ENCODE results near the gene ALDOA. TPM values are rescaled to one million over a fixed set of nuclear protein-coding genes. Genes with fewer than 3 reads are reported as not detected.

ALDOA gene
- total and polyA plus RNA-seq, 2 experiments from 2014 or later, result 397 to 882 TPM

DNA sequence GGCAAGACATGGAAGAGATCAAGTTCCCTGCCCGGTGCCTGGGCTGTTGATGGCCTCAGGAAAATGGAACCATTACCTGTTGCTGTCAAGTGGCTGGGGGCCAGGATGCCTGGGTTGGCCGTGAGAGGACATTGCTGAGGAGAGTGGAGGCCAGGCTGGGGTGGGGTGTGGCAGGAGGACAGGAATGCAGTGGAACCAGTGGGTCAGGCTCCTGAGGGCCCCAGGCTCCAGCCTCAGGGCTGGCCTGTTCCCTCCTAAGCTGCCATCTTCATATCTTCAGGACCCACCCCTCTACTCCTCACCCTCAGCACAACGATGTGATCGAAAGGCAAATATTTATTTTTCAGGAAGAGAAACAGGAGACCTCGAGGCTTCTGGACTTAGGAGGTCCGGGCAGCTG lies 38.9 kb downstream of the ALDOA start:
- H3K36me3 ChIP-seq (replicated peaks; ENCODE audit: insufficient read depth, low read depth), result no peaks in the 10 kb centered on the region
- H3K79me2 ChIP-seq, result peaks cover 74% of the 10 kb centered on the region
- H3K27me3 ChIP-seq, result no peaks in the 10 kb centered on the region
- peak overlapping the region; percentile 86 for H3K27ac ChIP-seq
- TF ChIP-seq EZH2phosphoT487 (IDR thresholded peaks at IDR 0.05; ENCODE audit: low read depth, severe bottlenecking, unreplicated experiment), result no peak
- no peak for TF ChIP-seq EZH2 (IDR thresholded peaks at IDR 0.05; ENCODE audit: borderline replicate concordance)
- TF ChIP-seq CTCF (IDR thresholded peaks at IDR 0.05; ENCODE audit: poor library complexity), result no peak
- peaks cover 27% of the 10 kb centered on the region for H3K4me1 ChIP-seq (ENCODE audit: insufficient read depth)
- DNase-seq (ENCODE audit: low spot score), result peak; percentile 58
- H2AFZ ChIP-seq, result no peak overlapping the region
- peaks cover 17% of the 10 kb centered on the region for H4K20me1 ChIP-seq (ENCODE audit: insufficient read depth, poor library complexity, severe bottlenecking)
- 66% methylated on average over 6 of the region's 6 CpGs for WGBS (ENCODE audit: low lambda C conversion rate, missing lambda C conversion rate)
- H3K4me2 ChIP-seq, result peak overlapping the region; percentile 54
- H3K4me3 ChIP-seq, result no peak overlapping the region
- H3K9me2 ChIP-seq (replicated peaks; ENCODE audit: insufficient read depth), result no peaks in the 10 kb centered on the region
- no peaks in the 10 kb centered on the region for H3K9me3 ChIP-seq (ENCODE audit: low read depth)

- H3K36me3 ChIP-seq (replicated peaks; ENCODE audit: insufficient read depth, low read depth), result no peaks in the 10 kb centered on the region
- H3K4me2 ChIP-seq, result no peak overlapping the region
- peaks cover 29% of the 10 kb centered on the region for H3K4me1 ChIP-seq (ENCODE audit: insufficient read depth)
- no peaks in the 10 kb centered on the region for H3K9me2 ChIP-seq (replicated peaks; ENCODE audit: insufficient read depth)
- DNase-seq (ENCODE audit: low spot score), result no peak
- no peaks in the 10 kb centered on the region for H3K27me3 ChIP-seq
- no peak overlapping the region for H2AFZ ChIP-seq
- H3K27ac ChIP-seq, result peak overlapping the region; percentile 9
- H3K9me3 ChIP-seq (ENCODE audit: low read depth), result no peaks in the 10 kb centered on the region
- no peak for TF ChIP-seq EZH2 (IDR thresholded peaks at IDR 0.05; ENCODE audit: borderline replicate concordance)
- no peak for TF ChIP-seq EZH2phosphoT487 (IDR thresholded peaks at IDR 0.05; ENCODE audit: low read depth, severe bottlenecking, unreplicated experiment)
- TF ChIP-seq CTCF (IDR thresholded peaks at IDR 0.05; ENCODE audit: poor library complexity), result no peak
- no peak overlapping the region for H3K4me3 ChIP-seq
- 89% methylated on average over 12 of the region's 15 CpGs for WGBS (ENCODE audit: low lambda C conversion rate, missing lambda C conversion rate)
- H4K20me1 ChIP-seq (ENCODE audit: insufficient read depth, poor library complexity, severe bottlenecking), result peaks cover 6% of the 10 kb centered on the region
- peaks cover 36% of the 10 kb centered on the region for H3K79me2 ChIP-seq
These were observed 42.7 kb downstream of the ALDOA start for GRCh38 chr16:30108059-30108850.

DNA sequence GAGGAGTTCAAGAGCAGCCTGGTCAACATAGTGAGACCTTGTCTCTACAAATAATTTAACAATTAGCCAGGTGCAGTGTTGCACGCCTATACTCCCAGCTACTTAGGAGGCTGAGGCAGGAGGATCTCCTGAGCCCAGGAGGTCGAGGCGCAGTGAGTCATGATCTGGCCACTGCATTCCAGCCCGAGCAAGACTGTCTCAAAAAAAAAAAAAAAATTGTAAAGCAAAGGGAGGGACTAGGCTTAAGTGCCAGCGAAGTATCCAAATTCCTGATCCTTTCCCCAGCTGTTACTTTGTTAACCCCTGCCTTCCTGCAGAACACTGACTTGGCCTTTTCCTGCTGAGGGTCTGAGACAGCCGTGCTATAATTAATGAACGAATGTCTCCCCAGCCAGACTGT lies 45.1 kb downstream of the ALDOA start:
- H3K9me2 ChIP-seq (replicated peaks; ENCODE audit: insufficient read depth), result no peaks in the 10 kb centered on the region
- no peak for DNase-seq (ENCODE audit: low spot score)
- no peaks in the 10 kb centered on the region for H4K20me1 ChIP-seq (ENCODE audit: insufficient read depth, poor library complexity, severe bottlenecking)
- 47% methylated on average over 7 of the region's 7 CpGs for WGBS (ENCODE audit: low lambda C conversion rate, missing lambda C conversion rate)
- no peak overlapping the region for H3K4me2 ChIP-seq
- H2AFZ ChIP-seq, result no peak overlapping the region
- H3K27ac ChIP-seq, result no peak overlapping the region
- TF ChIP-seq CTCF (IDR thresholded peaks at IDR 0.05; ENCODE audit: poor library complexity), result no peak
- TF ChIP-seq EZH2 (IDR thresholded peaks at IDR 0.05; ENCODE audit: borderline replicate concordance), result no peak
- no peak for TF ChIP-seq EZH2phosphoT487 (IDR thresholded peaks at IDR 0.05; ENCODE audit: low read depth, severe bottlenecking, unreplicated experiment)
- H3K27me3 ChIP-seq, result no peaks in the 10 kb centered on the region
- H3K9me3 ChIP-seq (ENCODE audit: low read depth), result no peaks in the 10 kb centered on the region
- H3K4me3 ChIP-seq, result no peak overlapping the region
- peaks cover 12% of the 10 kb centered on the region for H3K79me2 ChIP-seq
- no peaks in the 10 kb centered on the region for H3K36me3 ChIP-seq (replicated peaks; ENCODE audit: insufficient read depth, low read depth)
- peaks cover 11% of the 10 kb centered on the region for H3K4me1 ChIP-seq (ENCODE audit: insufficient read depth)

Measured in hepatocyte (in vitro differentiated cells).